ENCODE results near the gene RETREG2.

Gene RETREG2

GRCh38 chr2:219216535-219216915 is 38.5 kb downstream of the RETREG2 start:
- DNase-seq: no peak

DNA sequence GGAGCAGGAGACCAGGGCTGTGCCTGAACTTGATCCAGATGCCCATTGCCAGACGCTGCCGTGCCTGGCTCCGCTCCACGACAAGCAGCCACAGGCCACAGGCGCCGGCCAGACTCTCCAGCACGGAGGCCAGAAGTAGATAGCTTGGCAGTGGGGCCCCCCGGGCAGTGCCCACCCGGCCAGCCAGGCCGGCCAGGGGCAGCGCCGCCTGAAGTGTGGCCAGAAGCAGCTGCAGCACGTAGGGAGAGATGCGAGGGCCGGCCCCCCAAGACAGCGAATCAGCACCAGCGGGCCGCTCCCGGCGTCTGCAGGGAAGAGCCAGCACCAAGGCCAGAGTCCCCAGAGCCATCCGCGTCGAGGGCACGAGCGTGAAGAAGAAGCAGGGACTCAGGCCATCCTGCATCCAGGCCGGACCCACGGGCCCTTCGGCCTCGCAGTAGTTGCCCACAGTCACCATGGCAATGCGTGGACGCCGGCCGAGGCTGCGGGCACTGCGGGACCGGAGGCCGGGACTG is 40.2 kb downstream of the RETREG2 start:
- DNase-seq: peak; percentile 57

DNA sequence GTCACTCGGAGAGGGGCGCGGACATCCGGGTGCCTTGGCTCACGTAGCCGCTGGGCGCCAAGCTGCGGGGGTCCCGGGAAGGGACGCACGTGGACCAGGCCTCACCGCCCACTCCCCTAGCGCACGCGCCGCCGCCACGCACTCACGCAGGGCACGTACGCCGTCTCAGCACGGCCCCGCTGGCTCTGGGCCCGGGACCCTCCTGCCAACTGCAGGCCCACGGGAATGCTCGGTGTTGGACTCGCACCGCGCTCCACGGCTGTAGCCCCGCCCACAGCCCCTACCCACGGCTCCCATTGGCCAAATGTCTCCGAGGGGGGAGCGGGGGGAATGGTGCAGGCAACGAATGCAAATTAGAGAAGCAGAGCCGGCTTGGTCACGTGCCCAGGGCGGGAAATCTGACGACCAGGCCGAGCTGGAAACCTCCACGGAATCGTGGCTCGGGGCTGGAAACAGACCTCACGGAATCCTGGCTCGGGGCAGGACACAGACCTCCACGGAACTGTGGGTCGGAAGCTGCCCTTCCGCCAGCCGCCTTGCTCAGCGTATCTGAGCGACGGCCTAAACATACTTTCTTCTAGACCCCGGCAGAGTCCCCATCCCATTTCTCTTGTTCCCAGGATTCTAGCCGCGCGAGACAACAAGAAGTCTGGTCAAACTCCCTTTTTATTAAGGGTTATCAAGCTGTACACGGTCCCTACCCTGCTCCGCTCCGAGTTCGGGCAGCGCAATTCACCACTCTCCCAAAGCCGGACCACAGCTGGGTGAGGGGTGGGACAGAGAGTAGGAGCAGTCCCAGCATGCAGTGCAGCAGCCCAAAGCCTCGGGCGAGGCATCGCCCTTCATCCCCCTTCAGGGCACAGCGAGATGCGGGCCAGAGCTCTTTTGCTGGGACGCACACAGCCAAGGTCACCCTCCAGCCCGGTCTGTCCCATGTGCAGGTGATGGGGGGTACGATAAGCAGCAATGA is 40.9 kb downstream of the RETREG2 start, which contains the start of gene ABCB6:
Gene ABCB6 (minus strand): TSS at position 227 of the 970 bp plus-strand sequence. CDS start 285 bp downstream, outside the sequence.
- DNase-seq: peak; percentile 92

DNA sequence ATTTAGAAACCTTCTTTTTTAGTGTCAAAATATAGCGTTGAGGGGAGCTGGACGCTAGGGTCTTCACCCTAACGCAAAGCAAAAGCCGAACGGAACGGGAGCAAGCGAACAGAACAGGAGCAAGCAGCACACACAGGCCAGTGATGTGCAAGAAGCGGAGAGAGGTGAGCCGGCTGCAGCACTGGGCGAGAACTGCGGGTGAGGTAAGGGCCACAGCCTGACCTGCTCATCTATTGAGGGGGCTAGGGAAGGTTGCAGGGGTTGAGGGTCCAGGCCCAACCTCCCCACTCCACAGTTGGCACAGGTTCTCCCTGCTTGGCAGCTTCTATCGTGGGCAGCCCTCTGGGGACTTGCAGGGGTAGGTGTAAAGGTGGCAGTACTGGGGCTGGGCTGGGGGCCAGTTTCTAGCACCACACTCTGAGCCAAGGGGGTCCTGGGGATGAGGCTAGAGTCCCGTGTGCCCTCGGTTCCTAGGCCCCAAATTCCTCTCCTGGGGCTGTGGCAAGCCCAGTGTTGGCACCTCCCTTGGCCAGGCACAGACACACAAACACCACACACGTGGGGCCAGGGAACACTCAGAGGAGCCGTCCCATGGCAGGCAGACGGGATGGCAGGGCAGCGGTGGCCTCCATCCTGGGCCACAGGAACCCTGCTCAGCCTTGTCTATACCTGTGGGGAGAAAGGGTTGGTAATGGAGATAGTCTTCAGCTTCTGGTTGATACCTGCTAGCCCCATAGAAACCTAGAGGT is 41.9 kb downstream of the RETREG2 start:
- DNase-seq: no peak

DNA sequence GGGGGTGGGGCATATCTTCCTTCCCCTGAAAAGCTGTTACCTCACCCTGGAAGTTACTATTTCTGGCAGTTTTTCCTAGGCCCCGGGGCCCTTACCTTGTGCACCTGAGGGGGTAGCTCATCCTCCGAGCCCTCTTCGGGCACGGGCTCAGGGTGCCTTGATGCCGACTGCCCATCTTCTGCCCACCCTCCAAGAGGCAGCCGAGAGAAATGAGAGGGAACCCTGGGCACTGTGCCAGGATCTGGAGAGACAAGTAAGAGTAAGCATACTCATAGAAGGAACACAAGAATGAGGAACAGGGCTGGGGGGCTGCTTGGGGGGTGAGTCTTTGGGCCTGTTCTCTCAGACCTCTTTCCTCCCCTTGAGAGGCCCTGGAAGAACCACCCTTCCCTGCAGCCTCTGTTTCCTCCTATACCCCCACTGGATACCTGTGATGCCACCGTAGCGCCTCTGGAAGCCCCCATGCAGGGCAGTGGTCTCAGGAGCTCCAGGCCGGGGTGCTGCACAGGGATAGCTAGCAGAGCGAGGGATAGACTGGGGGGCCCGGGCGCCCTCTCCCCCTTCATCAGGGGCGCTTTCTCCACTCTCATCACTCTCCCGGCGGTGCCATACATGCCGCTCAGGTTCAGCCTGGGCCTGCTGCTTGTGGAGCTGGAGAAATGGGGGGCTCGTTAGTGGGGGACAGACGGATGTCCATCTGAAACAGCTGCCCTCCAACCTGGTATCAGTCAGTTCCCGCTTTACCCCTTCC is 42.8 kb downstream of the RETREG2 start:
- DNase-seq: no peak

DNA sequence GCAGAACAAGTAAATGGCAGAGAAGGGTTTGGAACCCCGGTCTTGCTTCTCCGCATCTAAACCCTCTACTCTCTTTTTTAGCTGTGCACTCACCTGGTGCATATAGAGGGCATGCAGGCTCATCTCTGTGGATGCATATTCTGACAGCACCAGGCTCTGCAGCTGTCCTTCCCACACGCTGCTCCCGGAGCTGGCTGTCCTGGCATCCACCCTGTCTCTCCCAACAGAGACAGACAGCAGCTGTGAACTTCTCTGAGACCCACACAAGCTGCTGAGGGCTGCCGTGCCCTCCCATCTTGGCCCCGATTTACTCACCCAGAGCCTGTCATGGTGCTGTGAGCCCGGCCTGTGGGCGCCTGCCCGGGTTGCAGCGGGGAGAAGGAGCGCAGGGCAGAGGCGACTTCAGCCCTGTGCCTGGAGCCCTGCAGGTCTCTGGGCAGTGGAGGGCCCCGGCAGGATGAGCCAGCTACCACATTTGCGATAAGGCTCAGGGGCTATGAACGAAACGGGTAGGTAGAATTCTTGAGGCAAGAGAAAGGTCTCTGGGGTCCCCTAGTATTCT is 44.0 kb downstream of the RETREG2 start:
- DNase-seq: no peak

GRCh38 chr2:219223831-219224610 is 45.9 kb downstream of the RETREG2 start:
- DNase-seq: no peak

GRCh38 chr2:219225350-219225749 is 47.3 kb downstream of the RETREG2 start:
- no peak for DNase-seq

GRCh38 chr2:219228041-219228910 is 50.2 kb downstream of the RETREG2 start:
- no peak for DNase-seq

DNA sequence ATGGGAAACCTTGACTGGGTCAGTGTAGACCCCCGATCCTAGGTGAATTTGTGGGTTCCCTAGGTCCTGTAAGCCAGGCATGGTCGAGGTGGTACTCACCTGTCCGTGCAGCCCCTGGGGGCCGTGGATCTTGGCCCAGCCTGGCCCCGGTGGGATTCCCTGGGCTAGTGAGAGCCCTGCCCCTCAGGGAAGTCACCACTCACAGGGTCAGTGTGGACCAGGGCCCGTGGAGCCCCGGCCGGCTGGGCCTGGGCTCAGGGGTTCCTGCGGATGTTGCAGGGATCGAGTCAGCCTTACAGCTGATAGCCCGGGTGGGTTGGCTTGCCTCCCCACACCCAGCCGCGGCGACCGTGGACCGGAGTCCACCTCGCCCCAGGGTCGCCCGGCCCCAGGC is 50.8 kb downstream of the RETREG2 start:
- DNase-seq: no peak

- DNase-seq: peak; percentile 96
Measured at GRCh38 chr2:219229305-219230058, 51.4 kb downstream of the RETREG2 start, which contains the start of the genes ANKZF1 and ATG9A. ANKZF1 (plus strand) TSS chr2:219229806; CDS start chr2:219230258, 452 bp downstream. ATG9A (minus strand) TSS chr2:219229636; CDS start chr2:219228024, 1,612 bp downstream.

DNA sequence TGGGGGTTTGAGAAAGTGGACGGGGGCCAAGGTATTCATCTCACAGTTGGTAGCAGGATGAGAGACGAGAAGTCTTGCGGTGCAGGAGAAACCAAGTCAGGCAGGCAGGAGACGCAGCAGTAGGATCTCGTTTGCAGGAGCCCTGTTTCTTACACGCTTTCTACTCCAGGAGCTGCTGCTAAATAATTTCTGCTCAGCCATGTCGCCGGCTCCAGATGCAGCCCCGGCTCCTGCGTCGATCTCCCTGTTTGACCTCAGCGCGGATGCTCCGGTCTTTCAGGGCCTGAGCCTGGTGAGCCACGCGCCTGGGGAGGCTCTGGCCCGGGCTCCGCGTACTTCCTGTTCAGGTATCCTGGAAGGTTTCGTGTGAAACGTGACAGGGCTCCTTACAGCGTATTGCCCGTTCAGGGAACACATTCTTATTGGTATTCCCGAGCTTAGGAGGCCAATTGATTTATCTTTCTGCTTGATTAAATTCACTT is 52.0 kb downstream of the RETREG2 start:
- peak; percentile 21 for DNase-seq

GRCh38 chr2:219234331-219234730 is 56.3 kb downstream of the RETREG2 start:
- DNase-seq: no peak

All from NCI-H2029 (cell line).